Medulla oblongata (tissue), 1 donor: ENCODE data around the gene ANKRD65.
"Not testable (repeated sequence)": the region's sequence is repeated elsewhere in the genome, so short reads cannot be mapped to it uniquely, and the experiment has no call there.

Source experiments
- DNase-seq: peaks from one replicate; pipeline ENCODE4 v3.0.0-alpha.2; 2015; ENCODE audit errors: extremely low spot score

The ANKRD65 gene

DNA sequence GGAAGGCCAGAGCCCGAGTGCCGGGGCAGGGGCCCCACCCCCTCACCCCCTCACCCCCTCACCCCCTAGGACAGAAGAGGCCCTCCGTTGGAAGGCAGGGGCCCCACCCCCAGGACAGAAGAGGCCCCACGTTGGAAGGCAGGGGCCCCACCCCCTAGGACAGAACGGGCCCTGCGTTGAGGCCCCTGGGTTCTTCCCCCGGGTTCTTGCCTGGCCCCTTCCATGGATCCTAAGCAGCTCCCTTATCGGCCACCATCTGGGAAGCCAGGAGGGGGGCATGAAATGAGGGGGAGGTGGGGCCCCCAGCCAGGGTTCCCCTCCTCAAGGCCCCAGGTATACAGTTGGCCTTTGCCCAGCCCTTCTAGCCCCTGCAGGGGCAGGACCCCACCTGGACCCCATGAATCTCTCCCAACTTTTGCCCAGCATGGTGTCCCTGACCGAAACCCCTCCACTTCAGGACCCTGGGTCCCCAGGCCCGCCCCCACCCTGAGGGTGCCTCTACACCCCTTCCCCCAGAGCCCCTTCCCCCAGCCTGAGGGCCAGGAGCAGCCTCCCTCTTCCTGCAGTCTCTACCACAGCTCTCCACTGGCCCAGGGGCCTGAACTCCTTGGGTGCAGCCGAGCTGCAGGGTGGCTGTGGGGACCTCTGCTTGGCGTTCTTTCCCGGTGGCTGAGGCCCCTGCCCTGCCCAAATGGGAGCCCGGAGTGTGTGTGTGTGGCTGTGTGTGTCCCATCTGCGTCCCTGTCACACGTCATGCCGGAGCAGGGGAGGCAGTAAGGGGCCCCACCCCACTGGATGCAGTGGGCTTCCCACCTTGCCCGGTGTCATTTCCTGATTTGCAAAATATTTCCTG is 10.1 kb upstream of the ANKRD65 start:
- peak; percentile 34 for DNase-seq

DNA sequence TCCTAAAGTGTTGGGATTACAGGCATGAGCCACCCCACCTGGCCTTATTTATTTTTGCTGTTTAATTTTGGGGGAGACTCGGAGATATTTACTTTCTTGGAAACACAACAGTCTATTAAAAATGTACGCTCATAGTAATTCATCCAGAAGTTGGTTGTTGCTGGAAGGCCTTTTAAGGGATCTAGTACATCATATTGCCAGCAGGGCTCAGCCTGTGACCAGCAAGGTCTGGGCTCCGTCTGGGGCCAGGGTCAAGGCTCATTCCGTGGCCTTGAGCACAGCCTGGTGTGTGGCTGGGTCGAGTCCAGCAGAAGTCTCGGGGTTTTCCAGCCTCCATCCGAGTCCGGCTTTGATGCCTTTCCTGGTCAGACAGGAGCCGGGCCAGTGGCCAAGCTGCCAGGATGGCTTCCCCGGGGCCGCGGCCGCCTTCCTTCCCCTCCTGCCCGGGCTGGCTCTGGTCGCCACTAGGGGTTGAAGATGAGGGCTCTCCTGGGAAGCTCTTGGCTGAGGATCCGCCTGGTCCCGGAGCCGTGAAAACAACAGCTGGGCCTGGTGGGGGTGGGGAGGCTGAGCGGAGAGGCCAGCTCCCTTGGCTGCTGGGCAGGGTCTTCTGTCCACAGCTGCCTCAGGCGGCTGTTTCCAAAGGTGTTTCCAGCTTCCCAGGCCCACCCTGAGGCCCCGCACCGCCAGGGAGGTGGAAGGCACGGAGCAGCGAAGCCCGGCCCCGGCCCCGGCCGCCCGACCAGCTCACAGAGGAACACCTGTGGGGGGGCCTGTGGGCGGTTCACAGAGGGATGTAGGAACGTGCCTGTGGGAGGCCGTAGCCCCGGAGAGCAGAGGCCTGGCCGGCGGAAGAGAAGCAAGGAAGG is 9.3 kb upstream of the ANKRD65 start:
- DNase-seq, result peak; percentile 73

DNA sequence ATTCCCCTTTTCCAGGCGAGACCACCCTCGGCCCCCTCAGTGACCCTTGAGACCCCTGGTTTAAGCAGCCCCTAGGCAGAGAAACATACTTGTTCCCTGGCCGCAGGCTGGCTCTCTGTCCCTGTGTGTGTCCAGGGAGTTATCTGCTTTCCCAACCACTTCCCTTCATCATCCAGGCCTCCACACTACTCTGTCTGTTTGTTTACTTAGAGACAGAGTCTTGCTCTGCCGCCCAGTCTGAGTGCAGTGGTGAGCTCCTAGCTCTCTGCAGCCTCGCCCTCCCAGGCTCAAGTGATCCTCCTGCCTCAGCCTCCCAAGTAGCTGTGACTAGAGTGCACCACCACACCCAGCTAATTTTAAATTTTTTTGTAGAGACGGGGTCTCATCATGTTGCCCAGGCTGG is 8.6 kb upstream of the ANKRD65 start:
- no peak for DNase-seq

DNA sequence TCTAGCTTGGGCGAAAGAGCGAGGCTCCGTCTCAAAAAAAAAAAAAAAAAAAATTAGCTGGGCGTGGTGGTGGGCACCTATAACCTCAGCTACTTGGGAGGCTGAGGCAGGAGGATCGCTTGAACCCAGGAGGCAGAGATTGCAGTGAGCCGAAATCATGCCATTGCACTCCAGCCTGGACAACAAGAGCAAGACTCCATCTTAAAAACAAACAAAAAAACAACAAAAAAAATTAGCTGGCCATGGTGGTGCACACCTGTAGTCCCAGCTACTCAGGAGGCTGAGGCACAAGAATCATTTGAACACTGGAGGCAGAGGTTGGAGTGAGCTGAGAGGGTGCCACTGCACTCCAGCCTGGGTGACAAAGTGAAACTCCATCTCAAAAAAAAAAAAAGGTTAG is 7.9 kb upstream of the ANKRD65 start:
- DNase-seq, result not testable (repeated sequence)

DNA sequence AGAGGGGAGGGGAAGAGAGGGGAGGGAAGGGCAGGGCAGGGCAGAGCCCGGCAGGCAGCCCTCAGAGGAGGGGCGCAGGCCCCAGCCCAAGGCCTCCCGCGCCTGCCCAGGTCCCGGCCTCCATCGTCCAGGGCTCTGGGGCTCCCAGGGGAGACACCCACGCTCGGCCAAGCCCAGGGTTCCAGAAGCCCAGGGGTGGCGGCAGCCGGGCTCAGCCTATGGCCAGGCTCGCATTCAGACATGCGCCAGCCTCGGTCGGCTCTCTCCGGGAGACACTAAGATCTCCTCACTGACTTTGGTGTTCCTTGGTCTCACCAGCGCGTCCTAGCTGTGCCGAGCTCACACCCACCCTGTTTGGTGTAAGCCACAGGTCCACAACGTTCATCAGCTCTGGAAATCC is 7.1 kb upstream of the ANKRD65 start:
- DNase-seq, result no peak

- DNase-seq, result no peak
Measured at GRCh38 chr1:1427820-1428148, 6.7 kb upstream of the ANKRD65 start.

DNA sequence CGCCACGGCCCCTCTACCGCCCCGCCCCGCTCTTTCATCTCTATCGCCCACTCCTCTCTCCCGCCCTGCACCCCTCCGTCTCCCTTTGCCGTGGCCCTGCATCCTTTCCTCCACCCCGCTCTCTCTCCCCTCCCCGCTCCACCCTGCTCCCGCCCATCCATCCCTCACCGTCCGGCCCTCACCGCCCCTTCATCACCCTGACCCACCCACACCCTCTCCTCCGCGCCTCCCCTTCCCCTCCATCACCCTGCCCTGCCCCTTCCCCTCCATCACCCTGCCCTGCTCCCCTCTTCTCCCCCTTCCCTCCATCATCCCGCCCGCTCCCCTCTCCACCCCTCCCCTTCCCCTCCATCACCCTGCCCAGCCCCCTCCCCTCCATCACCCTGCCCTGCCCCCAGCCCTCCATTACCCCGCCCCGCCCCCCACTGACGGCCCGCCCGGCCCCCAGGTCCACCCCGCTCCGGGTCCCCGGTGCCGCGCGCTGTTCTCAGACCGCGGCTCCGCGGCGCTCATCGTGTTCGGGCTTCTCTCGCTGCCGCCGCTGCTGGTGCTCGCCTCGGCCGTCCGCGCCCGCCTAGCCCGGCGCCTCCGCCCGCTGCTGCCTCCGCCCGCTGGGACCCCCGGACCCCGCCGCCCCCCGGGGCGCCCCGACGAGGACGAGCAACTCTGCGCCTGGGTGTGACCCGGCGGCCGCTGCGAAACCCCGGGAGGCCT is 6.2 kb upstream of the ANKRD65 start:
- DNase-seq, result no peak

DNA sequence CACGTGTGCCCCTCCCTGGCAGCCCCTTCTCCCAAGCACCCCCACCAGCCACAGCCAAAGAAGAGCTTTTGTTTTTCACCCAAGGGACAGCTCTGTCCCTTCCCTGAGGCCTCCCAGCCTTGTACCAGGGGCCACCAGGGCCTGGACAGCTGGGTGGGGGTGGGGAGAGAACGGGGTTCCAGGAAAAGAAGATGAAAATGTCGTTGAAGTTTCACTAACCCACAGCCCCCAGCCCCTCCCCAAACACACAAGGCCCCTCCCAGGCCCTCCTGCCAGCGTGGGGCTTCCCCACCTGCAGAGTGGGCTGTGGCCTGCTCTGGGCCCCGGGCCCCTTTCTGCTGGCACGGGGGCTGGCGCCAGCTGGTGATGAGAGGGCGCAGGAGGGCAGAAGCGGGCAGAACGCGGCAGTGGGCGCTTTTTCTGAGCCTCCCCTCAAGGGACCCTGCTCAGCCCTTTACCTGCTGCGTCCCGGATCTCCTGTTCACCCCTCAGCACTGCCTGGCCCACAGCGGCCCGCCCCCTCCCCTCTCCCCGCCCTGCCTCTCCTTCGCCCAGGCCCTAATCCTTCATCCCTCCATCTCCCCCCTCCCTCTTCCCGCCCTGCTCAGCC is 5.5 kb upstream of the ANKRD65 start:
- peak; percentile 80 for DNase-seq

- peak; percentile 75 for DNase-seq
Measured at GRCh38 chr1:1425753-1426495, 4.8 kb upstream of the ANKRD65 start.

DNA sequence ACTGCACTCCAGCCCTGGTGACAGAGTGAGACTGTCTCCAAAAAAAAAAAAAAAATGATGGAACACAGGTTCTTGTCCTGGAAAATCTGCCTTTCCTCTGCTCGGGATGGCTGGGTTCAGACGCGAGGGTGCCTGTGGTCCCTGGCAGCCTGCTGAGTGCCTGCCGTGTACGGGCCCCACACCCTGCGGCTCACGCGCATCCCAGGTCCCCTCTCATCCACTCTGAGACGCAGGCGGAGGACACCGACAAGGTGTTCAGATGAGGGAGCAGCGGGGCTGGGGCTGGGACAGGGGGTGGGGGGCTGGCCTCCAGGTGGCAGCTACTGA is 4.3 kb upstream of the ANKRD65 start:
- DNase-seq, result no peak

GRCh38 chr1:1424707-1425106 is 3.6 kb upstream of the ANKRD65 start:
- no peak for DNase-seq

GRCh38 chr1:1423245-1423597 is 2.1 kb upstream of the ANKRD65 start:
- DNase-seq, result no peak

- no peak for DNase-seq
Measured at GRCh38 chr1:1422465-1423244, 1.6 kb upstream of the ANKRD65 start.

DNA sequence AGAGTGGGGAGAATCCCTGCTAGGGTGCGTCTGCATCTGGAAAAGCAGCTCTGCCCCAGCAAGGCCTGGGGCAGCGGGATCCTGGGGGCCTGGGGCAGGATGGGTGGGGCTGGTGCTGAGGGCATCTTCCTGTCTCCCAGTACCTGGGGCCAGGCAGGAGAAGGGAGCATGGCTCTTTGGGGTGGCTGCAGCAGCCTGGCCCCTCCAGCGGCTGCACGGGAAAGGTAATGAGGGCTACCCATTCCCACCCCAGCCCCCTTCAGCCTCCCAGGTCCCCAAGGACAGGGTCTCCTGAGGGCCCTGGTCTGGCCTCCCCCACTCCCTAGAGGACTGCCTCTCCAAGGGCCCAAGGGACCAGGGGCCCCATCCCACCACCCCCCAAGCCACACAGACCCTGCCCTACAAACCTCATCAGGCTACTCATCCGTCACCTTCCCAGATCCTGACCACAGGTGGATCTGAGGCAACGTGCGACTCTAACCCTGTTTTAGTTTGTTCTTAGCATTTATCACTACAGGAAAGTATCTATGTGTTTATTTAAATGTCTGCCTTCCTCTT is 910 bp upstream of the ANKRD65 start:
- DNase-seq, result no peak

DNA sequence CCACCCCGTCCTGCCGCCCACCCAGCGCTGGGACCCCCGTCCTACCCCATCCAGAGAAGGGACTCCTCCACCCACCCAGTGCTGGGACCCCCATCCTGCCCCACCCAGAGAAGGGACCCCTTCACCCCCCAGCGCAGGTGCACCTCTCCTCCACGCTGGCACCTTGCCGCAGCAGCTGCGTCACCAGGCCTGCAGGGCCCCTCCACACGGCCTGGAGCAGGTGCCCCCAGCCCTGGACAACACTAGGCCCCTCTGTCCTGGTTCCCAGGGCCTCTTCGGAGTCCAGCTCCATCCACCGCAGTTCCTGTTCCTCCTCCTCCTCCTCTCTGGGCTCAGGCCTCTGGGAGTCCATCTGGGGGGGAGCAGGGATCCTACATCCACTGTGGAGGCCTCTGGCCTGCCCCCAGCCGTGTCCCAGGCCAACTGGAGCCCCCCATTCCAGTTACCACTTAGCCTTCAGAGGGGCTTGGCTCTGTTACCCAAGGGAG is 378 bp downstream of the ANKRD65 start:
- DNase-seq, result no peak

- no peak for DNase-seq
Measured at GRCh38 chr1:1419813-1420653, 1.0 kb downstream of the ANKRD65 start.

- no peak for DNase-seq
Measured at GRCh38 chr1:1419363-1419812, 1.7 kb downstream of the ANKRD65 start.

GRCh38 chr1:1418464-1419362 is 2.4 kb downstream of the ANKRD65 start:
- DNase-seq, result no peak
